HG03460 (cell line): ENCODE data around the gene RIPK1.
"Not testable (repeated sequence)": the region's sequence is repeated elsewhere in the genome, so short reads cannot be mapped to it uniquely, and the experiment has no call there.

ENCODE experiments used
- ATAC-seq: cut with Tn5 transposase; IDR thresholded peaks from one replicate; pipeline ENCODE4 v1.9.1; 2021; ENCODE audit not compliant: unreplicated experiment

Gene RIPK1

DNA sequence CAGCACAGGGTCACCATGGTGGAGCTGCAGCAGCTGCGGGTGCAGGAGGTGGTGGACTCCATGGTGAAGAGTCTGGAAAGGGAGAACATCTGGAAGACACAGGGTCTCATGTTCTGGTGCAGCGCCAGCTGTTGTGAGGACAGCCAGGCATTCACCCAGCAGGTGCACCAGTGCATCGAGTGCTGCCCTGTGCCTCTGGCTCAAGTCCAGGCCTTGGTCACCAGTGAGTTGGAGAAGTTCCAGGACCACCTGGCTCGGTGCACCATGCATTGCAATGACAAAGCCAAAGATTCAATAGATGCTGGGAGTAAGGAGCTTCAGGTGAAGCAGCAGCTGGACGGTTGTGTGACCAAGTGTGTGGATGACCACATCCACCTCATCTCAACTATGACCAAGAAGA lies 22.9 kb upstream of the RIPK1 start:
- no peak for ATAC-seq

DNA sequence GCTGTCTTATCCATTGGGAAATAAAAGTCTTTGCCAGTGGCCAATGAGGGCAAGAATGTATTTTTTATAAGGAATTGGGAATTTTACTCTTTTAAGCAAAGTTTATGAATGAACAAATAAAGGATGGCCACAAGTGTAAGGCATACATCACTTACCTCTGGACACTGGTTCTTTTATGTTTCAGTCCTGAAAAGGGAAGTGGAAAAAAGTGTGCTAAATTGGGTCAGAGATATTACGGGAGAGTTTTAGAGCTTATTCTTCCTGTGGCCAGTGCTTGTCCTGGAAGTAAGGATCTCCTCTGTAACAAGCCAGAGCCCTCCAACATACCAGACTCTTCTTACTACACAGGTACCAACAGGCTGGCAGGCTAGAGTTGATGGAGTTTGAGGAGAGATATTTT lies 22.5 kb upstream of the RIPK1 start:
- ATAC-seq: no peak

DNA sequence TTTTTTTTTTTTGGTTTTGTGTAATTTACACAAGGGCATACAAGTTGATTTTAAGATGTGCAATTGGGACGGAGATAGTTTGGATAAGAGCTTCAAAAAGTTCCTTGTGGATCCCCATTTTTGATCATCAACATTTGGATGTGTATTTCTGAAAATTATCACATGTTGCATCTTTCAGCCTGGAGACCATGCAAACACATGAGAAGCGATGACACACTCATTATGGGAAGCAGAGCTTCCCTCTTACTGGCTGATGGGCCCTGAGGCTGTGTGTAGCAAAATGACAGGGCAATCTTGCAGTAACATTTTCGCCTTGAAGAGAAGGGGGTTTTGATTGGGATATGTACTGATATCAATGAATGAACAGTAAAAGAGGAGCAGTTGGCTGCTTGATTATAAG lies 22.0 kb upstream of the RIPK1 start:
- no peak for ATAC-seq

DNA sequence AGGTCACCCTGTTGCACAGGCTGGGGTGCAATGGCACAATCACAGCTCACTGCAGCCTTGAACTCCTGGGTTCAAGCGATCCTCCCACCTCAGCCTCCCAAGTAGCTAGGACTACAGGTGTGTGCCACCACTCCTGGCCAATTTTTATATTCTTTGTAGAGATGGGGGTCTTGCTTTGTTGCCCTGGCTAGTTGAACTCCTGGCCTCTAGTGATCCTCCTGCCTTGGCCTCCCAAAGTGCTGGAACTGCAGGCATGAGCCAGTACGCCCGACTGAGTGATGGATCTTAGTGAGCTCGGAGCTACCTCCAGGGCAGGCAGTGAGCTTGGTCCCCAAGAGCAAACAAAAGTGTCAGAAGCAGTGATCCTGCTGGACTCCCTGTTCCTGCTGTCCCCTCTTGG lies 20.3 kb upstream of the RIPK1 start:
- ATAC-seq: not testable (repeated sequence)

DNA sequence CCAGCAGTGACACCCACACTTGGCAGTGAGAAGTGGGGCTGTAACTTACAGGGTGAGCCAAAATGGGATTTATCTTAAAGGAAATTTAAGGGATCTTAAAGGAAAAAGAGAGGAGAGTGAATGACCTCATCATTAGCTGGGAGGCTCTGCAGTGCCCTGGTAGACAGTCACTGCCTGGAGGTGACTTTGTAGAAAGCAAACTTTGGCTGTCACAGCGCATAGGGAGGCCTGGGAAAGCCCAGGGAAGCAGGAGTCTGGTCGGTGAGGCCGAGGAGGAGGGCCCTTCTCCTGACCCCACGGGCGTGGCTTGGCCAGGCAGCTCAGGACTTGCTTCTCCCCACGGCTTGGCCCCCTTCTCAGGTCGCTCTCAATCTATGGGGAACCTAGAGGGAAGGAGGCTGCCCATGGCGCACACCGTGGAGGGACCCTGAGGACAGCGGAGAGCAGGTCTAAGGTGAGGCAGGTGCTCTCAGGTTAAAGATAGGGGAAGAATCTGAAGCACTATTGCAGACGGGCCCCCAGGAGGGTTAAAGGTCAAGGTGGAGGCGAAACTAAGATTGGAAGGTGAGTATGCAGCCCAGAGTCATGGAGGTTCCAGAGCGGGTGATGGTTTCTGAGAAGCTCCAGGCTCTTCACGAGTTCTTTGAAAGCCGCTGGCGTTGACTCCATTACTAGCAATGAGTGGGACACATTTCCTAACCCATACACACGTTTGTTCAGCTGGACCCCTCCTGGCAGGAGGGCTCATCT lies 15.6 kb upstream of the RIPK1 start:
- no peak for ATAC-seq

DNA sequence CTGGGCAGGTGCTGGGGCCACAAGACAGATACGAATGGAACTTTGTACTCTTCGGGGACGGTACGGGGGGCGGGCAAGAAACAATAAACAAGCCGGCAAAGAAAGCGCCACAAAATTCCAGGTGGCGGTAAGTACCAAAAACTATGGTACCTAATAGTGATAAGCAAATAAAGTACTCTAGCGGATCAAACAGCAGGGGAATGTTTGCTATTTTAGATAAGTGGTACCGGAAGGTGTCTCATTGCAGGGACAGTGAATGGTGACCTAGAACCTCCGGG lies 15.1 kb upstream of the RIPK1 start:
- ATAC-seq: no peak

DNA sequence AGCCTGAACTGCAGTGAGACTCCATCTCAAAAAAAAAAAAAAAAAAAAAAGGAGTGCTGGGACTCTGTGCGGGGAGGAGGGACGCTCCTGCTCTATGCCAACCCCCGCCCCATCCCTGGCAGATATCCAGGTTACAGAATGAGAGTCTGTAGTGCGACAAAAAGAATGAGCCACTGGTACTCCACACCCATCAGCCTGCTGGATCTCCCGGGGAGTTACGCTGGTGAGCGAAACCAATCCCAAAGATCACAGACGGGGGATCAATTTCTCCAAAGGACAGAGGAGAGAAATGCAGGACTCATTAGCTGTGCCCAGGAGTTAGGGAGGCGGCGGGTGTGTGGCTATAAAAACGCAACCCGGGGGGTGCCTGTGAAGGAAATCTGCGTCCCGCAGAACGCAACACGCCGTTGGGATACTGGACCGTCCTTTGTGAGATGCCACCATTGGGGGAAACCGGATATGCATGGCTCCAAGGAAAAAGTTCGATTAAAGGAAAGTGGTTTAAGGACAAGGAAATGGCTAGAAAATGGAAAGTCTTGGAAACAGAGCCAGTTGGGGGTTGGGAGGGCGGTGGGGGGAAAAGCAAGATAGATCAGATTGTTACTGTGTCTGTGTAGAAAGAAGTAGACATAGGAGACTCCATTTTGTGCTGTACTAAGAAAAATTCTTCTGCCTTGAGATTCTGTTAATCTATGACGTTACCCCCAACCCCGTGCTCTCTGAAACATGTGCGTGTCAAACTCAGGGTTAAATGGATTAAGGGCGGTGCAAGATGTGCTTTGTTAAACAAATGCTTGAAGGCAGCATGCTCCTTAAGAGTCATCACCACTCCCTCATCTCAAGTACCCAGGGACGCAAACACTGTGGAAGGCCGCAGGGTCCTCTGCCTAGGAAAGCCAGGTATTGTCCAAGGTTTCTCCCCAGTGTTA lies 13.8 kb upstream of the RIPK1 start:
- not testable (repeated sequence) for ATAC-seq

DNA sequence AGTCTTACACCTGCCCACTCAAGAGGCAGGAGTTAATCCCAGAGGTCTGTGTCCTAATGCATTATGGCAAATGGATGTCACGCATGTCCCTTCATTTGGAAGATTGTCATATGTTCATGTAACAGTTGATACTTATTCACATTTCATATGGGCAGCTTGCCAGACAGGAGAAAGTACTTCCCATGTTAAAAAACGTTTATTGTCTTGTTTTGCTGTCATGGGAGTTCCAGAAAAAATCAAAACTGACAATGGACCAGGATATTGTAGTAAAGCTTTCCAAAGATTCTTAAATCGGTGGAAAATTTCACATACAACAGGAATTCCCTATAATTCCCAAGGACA lies 13.2 kb upstream of the RIPK1 start:
- ATAC-seq: not testable (repeated sequence)

DNA sequence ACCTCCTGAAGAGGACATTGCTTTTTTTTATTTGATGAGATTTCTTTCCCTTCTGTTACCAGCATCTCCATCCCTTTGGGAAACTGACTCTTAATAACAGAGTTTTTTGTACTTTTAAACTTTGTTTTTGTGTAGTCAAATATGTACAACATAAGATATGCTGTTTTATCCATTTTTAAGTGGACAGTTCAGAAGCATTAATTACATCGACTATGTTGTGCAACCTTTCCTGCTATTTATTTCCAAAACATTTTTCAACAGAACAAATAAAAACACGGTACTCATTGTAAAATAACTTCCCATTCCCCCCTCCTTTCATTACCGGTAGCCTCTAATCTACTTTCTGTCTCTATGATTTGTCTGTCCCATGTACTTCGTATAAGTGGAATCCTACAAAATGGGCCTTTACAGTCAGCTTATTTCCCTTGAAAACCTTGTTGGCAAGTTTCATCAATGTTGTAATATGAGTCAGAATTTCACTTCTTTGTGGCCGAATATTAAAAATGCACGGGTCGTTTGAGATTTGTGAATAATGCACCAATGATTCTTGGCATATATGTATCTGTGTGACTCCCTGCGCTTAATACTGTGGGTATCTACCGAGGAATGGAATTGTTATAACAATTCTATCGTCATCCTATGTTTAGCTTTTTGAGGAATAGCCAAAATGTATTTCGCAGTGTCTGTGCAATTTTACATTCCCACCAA lies 11.1 kb upstream of the RIPK1 start:
- no peak for ATAC-seq

DNA sequence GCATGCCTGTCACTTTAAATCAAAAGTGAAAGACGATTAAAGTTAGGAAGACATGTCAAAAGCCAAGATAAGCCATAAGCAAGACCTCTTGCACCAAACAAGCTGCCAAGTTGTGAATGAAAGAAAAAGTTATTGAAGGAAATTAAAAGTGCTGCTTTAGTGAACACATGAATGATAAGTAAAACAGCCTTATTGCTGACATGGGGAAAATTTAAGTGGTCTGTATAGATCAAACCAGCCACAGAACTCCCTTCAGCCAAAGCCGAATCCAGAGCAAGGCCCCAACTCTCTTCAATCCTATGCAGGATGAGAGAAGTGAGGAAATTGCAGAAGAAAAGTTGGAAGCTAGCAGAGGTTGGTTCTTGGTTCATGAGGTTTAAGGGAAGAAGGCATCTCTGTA lies 9.3 kb upstream of the RIPK1 start:
- ATAC-seq: no peak

DNA sequence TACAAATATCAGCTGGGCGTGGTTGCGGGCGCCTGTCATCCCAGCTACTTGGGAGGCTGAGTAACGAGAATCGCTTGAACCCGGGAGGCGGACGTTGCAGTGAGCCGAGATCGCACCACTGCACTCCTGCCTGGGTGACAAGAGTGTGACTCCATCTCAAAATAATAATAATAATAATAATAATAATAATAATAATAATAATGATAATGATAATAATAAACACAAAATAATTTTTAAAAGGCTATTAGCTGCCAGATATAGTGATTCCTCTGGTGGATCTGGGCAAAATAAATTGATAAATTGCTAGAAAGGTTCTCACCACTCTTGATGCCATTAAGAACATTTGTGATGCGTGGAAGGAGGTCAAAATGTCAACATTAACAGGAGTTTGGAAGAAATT lies 8.2 kb upstream of the RIPK1 start:
- not testable (repeated sequence) for ATAC-seq

DNA sequence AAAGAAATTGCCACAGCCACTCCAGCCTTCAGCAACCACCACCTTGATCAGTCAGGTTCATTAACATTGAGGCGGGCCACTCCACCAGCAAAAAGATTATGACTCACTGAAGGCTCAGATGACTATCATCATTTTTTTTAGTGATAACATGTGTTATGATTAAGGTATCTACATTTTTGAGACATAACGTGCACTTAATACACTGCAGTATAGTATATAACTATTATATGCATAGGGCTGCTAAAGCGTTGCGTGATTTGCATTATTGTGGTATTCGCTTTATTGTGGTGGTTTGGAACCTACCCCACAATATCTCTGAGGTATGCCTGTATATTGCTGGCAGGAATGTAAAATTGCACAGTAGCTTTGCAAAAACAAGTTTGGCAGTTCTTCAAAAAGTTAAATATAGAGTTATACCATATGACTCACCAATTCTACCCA lies 6.8 kb upstream of the RIPK1 start:
- ATAC-seq: no peak

DNA sequence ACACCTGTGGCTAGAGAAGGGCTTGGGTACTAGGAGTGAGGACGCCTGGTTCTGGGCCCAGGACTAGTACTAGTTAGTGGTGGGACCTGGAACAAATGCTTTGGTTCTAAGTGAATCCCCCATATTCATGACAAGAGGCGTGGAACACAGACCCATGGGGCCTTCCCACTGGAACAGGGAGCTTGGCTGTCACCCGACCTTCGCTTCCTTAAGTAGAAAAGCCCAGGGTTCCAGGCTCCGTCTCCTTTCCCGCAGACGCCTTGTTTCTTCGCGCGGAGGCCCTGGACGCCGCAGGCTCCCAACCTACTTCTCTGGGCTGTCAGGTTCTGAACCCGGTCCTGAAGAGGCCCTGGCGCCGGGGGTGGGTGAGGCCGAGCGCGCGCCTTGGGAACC lies 5.0 kb upstream of the RIPK1 start:
- ATAC-seq: not testable (repeated sequence)

DNA sequence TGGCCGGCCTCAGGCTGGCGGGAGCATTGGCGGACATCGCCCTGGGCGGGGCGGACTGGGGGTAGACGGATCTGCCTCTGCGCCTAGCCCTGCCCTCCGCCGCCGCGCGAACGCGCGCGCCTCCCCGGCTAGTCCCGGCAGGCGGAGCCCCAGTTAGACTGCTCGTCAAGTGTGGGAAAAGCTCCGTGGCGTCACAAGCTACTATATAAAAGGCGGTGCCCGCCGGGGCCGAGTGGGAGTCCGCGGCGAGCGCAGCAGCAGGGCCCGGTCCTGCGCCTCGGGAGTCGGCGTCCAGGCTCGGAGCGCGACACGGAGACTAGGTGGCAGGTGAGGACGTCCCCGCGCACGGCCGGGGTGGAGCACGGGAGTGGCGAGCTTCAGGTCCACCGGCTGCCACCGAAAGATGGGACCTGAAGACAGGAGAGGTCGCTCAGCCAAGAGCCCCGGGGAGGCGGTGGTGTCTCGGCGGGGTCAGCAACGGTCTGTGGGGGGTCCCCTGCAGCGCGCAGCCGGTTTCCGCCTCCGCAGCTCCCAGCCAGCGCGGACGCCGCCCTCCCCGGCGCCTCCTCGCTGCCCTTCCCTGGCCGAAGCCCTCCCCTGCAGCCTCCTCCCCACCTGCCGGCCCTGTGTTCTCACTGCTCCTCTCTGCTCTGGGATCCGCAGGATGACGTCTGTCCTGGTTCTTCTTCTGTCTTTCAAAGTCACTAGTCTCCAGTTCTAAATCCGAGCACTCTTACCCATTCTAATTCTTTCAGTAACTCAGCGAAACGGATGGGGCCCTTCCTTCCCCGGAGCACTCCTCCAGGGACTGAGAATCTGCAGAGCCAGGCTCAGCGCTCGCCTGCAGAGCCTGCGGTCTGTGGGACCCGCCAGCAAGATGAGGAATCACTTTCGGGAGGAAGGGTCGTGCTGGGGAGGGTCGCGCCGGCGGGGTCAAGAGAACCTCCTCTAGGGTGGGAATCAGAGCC lies 4.3 kb upstream of the RIPK1 start:
- ATAC-seq: peak; percentile 71

DNA sequence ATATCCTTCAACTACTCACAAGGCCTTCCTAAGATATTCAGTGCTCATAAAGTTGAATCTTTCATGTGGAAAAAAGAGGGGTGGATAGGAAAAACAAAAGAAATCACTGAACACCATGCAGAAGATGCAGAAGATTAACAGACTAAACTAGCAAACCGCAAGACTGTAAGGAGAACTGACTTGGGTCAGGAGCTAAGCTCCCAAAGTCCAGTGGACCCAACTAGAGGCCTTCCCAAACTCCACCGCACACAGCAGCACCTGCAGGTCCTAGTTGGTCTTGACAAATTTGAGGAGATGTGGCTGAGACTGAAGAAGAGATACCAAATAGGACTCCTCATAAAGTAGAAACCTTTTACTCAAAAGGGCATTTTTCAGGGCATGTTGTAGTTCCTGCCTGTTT lies 3.3 kb downstream of the RIPK1 start:
- ATAC-seq: no peak

DNA sequence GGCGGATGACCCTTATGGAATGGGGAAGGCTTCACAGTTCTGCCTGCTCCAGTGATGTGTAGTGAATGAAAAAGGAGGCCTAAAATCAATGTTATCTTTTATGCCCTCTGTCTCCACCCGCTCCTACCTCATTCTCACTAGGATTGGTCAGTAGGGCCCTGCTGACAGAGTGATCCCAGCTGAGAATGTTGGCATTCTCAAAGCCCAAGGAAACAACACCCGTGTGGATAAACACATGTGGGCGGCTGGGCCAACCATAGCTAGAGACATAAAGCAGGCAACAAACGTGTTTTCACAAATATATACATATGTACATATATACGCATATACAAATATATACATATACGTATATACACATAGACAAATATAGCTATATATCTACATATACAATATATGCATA lies 4.5 kb downstream of the RIPK1 start:
- ATAC-seq: no peak

DNA sequence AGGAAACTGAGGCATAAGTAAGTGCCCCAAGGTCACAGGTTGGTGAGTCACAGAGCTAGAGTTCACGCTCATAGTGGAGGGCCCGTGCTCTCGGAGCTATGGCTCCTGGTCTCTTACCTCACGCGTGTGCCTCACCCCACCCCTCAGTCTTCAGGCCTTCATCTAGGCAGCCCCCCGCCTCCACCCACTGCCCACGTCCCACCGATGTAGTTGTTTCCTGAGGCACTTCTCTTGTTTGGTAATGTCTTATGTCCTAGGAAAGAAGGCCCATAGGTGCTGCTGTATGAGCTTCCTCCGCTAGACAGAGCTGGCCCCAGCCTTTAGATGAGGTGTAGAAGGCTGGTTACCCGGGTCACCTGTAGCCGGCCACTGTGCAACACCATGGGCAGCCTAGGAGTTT lies 5.1 kb downstream of the RIPK1 start:
- no peak for ATAC-seq

DNA sequence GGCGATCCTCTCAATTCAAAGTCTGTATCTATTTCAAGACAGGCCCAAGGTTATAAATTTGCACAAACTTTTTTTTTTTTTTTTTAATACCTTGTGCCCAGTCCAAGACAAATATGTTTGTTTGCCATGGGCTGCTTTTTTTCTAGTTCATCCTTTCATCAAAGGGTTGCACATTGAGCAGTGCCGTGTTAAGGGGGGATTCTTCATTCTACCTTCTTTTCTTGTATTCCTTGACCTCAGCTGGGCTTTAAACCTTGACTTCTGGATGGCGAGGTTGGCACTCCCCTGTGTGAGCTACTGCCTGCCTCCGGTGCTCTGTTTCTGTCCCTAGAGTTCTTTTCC lies 7.4 kb downstream of the RIPK1 start:
- no peak for ATAC-seq

DNA sequence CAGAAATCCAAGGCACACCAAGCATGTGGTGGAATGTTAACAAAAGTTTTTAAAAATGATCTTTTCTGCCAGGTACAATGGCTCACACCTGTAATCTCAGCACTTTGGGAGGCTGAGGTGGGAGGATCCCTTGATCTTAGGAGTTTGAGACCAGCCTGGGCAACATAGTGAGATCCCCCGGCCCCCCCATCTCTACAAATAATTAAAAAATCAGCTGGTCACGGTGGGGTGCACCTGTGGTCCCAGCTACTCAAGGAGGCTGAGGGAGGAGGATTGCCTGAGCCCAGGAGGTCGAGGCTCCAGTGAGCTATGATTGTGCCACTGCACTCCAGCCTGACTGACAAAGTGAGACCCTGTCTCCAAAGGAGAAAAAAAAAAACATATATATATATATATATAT lies 8.0 kb downstream of the RIPK1 start:
- no peak for ATAC-seq

DNA sequence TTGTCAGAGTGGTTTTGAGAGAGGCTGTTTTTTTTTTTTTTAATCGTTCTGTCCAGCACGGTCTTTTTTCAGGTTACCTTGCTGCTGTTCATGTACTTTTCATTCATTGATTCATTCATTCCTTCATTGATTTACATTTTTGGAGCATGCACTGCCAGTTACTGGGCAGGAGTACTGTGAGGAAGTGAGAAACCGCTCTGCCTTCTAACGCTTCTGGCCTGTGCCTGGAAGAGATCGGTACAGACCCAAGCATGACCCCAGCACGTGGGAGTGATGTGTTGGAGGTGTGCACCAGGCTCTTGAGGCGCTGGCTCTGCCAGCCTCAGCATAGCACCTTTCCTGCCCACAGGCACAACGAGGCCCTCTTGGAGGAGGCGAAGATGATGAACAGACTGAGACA lies 9.1 kb downstream of the RIPK1 start:
- no peak for ATAC-seq

DNA sequence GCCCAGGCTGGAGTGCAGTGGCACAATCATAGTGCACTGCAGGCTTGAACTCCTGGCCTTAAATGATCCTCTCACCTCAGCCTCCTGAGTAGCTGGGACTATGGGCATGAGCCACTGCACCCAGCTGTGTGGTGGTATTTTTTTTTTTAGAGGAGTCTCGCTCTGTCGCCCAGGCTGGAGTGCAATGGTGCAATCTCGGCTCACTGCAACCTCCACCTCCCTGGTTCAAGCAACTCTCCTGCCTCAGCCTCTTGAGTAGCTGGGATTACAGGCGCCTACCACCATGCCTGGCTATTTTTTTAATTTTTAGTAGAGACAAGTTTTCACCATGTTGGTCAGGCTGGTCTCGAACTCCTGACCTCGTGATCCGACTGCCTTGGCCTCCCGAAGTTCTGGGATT lies 10.7 kb downstream of the RIPK1 start:
- not testable (repeated sequence) for ATAC-seq
